Urothelium cell line (cell line): ENCODE measurements around the gene GSTO1.

Source experiments
- DNase-seq: peaks from one replicate; pipeline ENCODE4 v3.0.0; 2011; ENCODE audit warnings: low spot score, mixed read lengths
- FAIRE-seq: peaks from 2 replicates; lab custom pipeline; 2011; peaks lifted over from hg19 to GRCh38; lab: Jason Lieb, UNC

GSTO1 gene

DNA sequence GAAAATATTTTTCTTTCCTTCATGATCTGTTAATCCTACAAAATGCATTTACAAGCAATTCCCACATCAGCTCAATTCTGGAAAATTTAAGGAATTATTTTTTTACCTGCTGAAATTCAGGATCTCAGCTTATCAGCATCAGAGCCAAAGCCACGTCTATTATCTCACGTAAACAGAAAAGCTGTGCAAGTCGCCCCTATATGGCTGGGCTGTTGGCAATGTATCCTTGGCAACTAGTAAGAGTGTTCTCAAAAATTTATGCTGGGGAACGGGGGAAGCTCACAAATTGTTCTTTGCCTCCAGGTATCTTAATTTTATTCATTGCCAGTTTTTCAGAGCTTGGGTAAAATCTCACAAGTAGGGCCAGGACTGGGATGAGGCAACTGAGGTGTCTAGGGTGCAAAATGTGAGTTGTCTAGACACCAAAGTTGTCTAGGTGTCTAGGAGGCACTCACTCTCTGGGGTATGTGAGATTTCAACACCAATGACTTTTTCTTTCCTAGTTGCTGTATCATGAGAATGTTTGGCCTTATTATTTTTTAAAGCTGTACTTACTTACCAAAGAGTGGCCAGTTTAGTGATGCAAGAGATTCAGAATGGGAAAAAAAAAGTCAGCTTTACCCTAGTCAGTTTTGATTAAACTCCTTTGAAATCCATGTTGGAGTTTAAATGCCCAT, 19.3 kb downstream of the GSTO1 start:
- FAIRE-seq (no peak), DNase-seq (no peak)

DNA sequence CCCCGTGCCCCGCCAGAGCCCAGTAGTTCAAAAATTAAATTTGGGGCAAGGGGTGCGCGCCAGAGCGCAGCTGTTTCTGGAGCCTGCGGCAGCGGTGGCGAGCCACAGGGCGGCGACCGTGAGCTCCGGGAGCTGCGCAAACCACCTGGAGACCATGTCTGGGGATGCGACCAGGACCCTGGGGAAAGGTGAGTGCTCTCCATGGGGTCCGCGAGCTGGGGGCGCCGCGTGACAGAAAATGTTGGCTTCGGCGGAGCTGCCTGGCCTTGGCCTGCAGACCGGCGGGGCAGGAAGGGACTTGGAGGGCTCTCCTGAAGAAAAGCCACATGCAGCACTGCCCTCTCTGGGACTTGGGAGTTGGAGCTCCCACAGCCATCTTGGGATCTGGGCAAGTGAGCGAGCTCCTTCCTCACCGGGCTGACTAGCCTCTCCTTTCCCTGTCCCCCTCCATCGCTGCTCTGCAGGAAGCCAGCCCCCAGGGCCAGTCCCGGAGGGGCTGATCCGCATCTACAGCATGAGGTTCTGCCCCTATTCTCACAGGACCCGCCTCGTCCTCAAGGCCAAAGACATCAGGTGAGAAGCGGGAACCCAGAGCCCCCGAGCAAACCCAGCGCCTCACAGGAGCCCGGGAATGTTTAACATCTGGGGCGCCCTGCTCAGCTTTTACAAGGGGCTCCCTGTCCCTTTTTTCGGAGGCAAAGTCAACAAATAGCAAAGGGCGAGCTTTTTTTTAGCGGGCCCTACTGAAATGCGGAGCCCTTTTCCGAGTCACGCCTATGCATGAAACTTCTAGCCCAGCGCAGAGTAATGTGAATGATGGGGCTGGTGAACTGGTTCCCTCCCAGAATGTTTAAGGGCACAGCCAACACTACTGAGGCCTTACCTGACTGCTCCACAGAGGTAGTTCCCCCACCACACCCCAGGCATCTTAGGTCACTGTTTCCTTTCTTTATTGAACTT, 20.4 kb downstream of the GSTO1 start:
- DNase-seq (peak; percentile 82), FAIRE-seq (no peak)

DNA sequence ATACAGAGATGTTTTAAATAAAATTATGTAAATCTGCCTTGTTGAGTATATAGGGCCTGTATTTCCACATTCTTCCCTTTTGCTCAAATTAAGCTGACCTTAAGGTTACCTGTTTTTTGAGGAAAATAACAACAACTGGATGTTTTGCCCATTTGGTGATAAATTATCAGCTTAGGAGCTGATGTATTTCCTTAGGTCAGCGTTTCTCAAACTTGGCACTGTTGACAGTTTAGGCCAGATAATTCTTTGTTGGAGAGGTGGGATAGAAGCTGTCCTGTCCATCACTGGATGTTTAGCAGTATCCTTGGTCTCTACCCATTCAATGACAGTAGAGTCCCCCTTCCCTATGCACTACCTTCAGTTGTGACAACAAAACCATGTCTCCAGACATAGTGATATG, 21.5 kb downstream of the GSTO1 start:
- DNase-seq (no peak), FAIRE-seq (peak; percentile 20)

DNA sequence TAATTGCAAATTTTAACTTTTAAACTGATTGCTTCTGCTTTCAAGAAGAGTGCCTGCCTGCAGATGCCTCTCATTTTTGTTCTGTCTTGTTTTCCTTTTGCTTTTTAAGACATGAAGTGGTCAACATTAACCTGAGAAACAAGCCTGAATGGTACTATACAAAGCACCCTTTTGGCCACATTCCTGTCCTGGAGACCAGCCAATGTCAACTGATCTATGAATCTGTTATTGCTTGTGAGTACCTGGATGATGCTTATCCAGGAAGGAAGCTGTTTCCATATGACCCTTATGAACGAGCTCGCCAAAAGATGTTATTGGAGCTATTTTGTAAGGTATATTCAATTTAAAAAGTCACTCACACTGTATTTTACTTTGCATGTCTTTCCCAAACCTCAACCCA, 23.1 kb downstream of the GSTO1 start:
- DNase-seq: no peak
- no peak for FAIRE-seq

DNA sequence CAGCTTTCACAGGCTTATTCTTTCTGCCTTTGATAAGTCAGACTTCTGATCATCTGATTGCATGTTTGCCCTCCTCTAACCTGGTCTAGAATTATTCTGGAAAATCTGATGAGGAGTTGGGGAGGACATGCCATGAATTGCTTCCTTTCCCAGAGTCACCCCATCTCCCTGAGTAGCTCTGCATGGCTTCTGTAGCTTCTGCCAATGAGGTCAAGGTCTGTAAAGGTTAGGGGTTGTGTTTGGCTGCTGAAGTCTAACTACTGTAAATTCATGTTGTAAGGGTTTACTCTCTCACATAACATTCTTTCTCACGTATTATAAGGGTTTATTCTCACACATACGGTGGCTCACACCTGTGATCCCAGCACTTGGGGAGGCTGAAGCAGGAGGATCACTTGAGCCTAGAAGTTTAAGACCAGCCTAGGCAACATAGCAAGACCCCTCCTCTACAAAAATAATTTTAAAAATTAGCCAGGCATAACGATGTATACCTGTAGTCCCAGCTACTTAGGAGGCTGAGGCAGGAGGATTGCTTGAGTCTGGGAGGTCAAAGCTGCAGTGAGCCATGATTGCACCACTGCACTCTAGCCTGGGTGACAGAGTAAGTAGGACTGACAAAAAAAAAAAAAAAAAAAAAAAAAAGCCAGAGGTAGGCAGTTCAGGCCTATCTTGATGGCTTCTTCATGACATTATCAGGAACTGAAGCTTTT, 25.0 kb downstream of the GSTO1 start:
- FAIRE-seq (no peak), DNase-seq (no peak)

DNA sequence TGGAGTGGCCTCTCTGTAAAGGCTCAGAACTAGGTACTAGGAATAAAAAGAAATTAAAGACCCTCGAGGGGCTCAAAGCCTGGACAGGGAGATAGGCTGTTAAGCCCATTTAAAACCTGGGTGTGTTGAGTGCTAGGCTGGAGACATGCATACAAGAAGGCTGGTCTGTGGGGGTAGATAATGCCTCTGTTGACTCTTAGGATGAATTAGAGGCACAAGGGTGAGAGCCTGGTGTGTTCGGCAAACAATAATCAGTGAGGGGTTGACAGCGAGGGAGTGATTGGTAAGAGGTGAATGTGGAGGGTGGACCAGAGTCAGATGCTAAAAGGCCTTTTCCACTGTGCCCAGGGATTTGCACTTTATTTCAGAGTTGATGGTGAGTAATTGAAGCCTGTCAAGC, 27.0 kb downstream of the GSTO1 start:
- FAIRE-seq (no peak), DNase-seq (no peak)

DNA sequence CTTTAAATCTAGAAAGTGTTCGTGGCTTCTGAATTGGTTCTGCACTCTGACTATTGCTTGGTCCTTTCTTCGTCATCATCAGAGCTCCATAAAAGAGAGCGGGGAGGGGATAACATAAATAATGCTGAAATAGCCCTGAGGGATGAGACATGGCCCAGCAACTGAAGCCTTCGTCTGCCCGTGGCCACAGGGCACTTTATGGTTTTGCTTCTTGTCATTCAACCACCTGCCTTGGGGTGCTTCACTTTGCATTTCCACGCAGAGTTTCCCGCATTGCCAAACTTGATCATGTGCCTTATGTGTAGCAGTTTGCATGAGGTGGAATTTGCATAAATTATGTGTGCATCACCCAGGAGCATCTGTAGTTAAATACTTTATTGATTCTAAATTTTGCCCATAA, 30.2 kb downstream of the GSTO1 start:
- no peak for FAIRE-seq
- DNase-seq: no peak

DNA sequence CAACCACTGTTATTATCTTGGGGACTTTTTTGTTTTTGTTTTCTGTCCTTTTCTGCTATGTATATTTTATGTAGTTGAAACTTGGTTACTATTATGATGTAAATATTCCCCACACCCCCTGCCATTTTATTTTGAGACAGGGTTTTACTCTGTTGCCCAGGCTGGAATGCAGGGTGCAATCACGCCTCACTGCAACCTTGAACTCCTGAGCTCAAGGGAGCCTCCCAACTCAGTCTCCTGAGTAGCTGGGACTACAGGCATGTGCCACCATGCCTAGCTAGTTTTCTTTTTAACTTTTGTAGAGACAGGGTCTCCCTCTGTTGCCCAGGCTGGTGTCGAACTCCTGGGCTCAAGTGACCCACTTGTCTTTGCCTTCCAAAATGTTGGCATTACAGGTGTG, 32.2 kb downstream of the GSTO1 start:
- no peak for DNase-seq
- no peak for FAIRE-seq

DNA sequence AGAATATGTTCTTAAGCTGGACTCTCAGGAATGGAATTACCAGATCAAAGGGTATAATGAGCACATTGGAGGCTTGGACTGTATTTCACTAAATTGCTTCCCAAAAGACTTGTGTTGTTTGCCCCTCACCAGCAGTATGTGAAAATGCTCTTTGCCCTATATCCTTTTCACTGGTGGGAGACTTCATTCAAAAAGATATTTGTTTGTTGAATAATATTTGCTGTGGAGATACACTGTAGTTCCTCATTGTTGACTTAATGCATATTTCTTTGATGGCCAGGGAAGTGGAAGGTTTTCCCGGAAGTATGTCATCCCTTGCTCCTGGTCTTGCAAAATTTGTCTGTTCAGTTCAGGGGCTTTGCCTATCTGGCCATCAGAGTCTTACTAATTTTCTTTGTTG, 33.7 kb downstream of the GSTO1 start:
- no peak for FAIRE-seq

DNA sequence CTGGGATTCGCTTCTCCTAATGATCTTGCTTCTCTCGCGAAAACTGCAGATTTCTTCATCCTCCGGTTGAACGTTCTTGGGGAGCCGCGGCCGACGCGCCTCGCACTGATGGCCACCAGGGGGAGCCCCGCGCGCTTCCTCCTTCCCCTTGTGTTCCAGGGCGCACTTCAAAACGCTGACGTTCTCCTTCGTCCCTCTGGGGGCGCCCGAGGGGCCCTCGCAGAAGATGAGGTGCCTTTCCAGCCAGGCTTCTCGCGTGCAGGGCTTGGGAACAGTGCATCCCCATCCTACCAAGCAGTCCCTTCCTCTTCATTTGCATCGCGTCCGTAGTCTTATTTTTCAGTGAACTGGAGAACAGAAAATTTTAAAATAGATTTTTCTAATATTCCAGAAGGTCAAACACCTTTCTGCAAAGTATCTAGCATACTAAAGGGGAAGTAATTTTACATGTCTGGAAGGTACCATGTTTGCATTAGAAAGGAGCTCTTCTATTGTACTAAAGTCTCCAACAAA, 36.8 kb downstream of the GSTO1 start:
- FAIRE-seq (no peak), DNase-seq (peak; percentile 92)

More for the DNA sequence above, 33.7 kb downstream of the GSTO1 start:
- no peak for DNase-seq

DNA sequence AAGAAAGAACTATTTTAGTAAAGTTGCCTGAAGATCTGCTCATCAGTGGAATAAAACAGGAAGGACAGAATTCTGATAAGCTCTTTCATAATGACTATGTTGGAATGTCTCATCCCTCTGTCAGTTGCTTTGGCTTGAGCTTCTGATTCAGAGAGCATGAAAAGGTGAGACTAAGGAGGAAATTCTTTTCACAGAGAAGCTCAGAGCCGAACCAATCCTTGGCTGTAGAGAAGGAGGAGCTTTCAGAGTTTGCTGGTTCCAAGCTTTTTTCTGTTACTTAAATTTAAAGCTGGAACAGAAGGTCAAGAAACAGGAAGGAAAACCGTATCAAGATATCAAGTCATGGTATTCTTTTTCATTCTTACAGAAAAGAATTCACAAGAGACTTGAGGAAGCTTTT, 38.3 kb downstream of the GSTO1 start:
- DNase-seq (no peak), FAIRE-seq (no peak)

DNA sequence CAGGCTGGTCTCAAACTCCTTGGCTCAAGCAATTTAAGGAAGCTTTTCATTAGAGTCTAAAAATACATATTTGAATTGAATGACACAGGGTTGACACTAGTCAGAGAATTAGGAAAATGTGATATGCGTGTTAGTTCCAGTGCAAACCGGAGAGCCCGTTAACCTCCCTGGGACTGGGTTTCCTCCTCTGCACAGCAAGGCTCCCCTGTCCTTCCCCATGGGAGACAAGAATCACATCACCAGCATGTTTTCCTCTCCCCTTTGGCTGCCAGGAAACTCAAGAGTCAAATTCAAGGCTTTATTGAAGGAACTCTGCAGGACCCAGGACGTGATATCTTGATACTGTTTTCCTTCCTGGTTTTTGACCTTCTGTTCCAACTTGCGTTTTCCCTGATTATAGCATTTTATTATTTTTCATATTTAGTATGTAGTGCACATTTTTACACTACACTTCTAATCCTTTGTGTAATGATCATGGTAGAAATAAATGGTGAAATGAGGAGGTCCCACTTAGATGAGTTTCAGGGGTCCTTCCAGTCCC, 39.2 kb downstream of the GSTO1 start:
- DNase-seq: no peak
- FAIRE-seq: no peak

DNA sequence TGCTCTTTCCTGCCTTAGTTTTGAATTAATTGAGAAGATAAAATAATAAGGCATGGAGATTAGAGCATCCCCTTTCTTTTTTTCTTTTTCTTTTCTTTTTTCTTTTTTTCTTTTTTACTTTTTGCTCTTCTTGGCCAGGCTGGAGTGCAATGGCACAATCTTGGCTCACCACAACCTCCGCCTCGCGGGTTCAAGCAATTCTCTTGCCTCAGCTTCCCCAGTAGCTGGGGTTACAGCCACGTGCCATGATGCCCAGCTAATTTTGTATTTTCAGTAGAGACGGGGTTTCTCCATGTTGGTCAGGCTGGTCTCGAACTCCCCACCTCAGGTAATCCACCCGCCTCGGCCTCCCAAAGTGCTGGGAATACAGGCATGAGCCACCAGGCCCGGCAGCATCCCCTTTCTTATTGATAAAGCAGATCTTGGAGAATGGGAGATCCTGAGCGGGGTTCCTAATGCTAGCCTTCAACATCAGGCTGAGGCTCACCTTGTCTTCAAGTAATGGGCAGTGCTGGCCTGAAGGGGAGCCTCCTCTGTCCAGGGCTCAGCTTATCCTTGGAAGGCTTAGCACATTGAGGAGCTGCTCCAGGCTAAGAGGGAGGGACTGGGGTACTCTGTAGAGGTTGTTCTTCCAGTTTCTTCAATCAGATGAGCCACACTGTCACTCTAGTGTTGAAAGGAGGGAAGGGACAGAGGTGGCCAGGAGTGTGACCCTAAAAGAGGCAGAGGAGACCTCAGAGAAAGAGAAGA, 42.2 kb downstream of the GSTO1 start:
- no peak for FAIRE-seq
- DNase-seq: no peak

DNA sequence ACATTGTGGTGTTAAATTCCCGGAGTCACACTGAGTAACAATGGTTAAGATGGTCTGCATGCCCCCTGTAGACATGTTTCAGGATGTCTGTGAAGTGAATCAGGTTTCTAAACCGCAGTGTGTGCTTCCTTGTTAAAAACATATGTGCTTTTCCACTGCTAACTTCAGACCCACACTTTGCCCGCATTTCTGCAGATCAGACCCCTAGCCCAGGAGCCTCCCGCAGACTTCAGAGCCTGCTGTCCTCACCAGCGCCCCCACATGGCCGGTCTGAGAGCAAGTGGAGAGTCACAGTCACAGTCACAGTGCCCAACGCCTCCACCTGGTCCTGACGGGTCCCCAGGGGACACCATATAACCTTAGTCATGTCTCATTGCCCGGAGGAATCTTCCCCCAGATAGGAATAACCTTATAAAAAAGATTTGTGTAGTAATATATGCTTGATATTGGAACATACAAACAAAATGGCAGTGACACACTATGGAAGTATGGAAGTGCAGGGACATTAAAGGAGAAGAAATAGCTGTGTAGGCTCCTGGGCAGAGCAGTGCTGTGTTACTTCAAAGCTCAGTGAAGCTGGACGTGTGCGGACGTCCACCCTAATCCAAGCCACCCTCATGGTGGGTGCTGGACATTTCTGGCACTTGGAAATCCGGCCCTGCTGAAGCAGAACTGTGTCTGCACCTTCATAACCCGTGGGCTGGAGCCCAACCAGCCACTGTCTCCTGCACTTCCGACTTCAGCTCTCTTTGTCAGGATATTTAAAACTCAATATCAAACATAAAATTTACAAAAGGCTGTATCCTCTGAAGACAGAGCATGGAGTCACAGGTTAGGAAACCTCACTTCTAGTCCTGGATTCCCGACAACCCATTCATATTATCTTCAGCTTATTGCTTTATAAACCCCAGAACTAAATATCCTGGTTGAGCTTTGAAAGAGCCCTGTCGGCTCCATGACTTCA, 43.3 kb downstream of the GSTO1 start:
- FAIRE-seq (no peak), DNase-seq (no peak)

DNA sequence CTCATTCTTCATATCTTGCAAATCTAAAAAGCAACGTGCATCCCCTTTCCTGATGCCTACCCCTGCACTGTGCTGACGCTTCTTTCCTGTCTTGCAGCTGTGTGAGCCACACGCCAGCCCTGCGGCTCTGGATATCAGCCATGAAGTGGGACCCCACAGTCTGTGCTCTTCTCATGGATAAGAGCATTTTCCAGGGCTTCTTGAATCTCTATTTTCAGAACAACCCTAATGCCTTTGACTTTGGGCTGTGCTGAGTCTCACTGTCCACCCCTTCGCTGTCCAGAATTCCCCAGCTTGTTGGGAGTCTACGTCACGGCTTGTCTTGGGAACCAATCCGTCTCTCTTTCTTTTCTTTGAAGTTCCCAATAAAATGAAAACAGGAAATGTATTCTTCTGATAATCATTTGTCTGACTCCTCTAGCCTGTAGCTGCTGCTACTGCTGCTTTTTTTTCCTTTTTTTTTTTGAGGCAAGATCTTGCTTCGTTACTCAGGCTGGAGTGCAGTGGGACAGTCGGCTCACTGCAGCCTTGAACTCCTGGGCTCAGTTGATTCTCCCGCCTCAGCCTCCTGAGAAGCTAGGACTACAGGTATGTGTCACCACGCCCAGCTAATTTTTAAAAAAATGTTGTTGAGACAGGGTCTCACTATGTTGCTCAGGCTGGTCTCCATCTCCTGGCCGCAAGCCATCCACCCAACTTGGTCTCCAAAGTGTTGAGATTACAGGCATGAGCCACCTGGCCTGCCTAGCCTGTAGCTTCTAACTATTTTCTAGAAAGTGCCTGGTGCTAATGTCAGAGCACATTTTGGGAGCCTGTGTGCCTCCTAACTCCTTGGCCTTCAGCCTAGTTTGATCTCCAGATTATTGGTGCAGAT, 44.6 kb downstream of the GSTO1 start:
- FAIRE-seq: no peak
- no peak for DNase-seq

DNA sequence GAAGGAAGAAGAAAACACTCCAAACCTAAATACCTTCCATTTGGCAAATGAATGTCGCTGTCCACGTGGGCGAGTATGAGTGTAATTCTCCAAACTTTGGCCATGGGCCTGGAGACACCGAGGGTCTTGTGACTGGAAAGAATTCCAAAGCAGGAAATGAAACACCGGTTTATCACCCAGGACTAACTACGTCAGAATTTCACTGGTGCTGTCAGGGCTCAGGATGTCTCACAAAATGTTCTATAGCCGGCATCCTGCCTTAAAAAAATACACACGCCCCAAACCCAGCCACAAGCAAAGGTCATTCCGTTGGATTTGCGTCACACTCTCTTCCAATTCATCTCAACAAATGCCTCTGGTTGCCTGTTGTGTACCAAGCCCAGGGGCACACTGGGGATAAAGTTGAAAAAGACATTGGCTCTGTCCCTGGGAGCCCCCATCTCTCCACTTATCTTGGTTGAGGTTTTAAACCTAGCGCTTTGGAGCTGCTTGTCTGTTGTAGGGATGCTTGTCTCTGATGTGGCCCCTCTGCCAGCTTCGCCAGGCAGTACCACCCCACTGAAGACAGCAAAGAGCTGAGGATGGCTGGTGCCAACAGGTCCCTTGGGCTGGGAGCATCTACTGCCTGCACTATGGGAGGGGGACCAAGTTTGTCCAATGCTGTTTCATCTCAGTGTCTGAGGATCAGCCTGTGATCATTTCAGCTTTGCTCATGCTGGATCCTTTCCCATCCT, 45.5 kb downstream of the GSTO1 start:
- DNase-seq: peak; percentile 42

DNA sequence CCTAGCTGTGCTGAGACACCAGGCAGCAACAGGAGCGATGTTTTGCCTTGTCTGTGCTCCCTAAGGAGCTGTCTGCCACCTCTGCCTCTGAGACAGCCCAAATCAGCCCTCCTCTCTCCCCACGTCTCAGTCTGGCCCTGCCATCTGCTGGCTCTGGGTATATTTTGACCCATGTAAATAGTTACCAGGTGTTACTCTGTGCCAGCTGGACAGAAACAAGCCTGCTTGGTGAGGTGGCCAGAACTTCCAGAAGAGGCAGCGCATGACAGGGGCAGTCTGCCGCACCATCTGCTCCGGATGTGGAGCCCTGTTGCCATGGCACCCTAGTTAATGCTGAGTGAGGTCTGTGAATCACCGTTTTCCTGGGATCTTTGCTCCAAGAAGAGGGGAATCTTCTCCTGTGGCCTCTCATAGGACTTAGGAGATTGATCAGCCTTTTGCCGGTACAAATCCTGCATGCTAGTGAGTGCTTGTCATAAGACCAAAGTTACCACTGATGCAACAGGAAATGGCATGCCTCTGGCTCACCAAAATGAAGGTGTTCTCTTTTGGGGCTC, 46.1 kb downstream of the GSTO1 start:
- DNase-seq (peak; percentile 91), FAIRE-seq (peak; percentile 13)

More for the DNA sequence above, 45.5 kb downstream of the GSTO1 start:
- no peak for FAIRE-seq
